ENCODE results near the gene MED26. TPM values are rescaled to one million over a fixed set of nuclear protein-coding genes. Genes with fewer than 3 reads are reported as not detected.
"Not testable (repeated sequence)": the region's sequence is repeated elsewhere in the genome, so short reads cannot be mapped to it uniquely, and the experiment has no call there.

Gene MED26
- total and polyA plus RNA-seq, 2 experiments from 2014 or later: 6.6 to 7.8 TPM

DNA sequence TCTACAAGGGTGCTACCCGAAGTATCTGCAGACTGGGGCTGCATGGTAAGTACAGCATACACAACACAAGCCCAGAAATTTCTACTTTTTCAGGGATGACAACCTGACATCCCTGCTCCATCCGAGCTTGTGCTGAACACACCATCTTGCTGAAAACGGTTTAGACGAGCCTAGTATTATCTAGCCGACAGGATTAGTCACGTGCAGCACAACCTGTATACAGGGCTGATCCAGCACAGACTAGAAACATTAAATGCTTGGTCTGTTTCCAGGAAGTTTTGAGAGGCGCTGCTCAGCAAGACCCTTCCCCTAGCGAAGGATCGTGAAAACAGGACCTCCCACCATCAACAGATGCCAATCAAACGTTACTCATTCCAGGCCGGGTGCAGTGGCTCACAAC, 27.7 kb upstream of the MED26 start:
- no peak overlapping the region for H3K27ac ChIP-seq
- H3K36me3 ChIP-seq (replicated peaks; ENCODE audit: insufficient read depth, low read depth): peaks cover 3% of the 10 kb centered on the region
- H3K9me3 ChIP-seq (ENCODE audit: low read depth): no peaks in the 10 kb centered on the region
- WGBS (ENCODE audit: low lambda C conversion rate, missing lambda C conversion rate): 92% methylated on average over 11 of the region's 11 CpGs
- no peak overlapping the region for H3K4me3 ChIP-seq
- peaks cover 10% of the 10 kb centered on the region for H3K4me1 ChIP-seq (ENCODE audit: insufficient read depth)
- no peaks in the 10 kb centered on the region for H3K27me3 ChIP-seq
- no peak for DNase-seq (ENCODE audit: low spot score)
- H2AFZ ChIP-seq: no peak overlapping the region
- peaks cover 50% of the 10 kb centered on the region for H3K79me2 ChIP-seq
- no peak overlapping the region for H3K4me2 ChIP-seq
- H3K9me2 ChIP-seq (replicated peaks; ENCODE audit: insufficient read depth): no peaks in the 10 kb centered on the region
- no peak for TF ChIP-seq EZH2 (IDR thresholded peaks at IDR 0.05; ENCODE audit: borderline replicate concordance)
- no peak for TF ChIP-seq EZH2phosphoT487 (IDR thresholded peaks at IDR 0.05; ENCODE audit: low read depth, severe bottlenecking, unreplicated experiment)
- TF ChIP-seq, protein P1, sequence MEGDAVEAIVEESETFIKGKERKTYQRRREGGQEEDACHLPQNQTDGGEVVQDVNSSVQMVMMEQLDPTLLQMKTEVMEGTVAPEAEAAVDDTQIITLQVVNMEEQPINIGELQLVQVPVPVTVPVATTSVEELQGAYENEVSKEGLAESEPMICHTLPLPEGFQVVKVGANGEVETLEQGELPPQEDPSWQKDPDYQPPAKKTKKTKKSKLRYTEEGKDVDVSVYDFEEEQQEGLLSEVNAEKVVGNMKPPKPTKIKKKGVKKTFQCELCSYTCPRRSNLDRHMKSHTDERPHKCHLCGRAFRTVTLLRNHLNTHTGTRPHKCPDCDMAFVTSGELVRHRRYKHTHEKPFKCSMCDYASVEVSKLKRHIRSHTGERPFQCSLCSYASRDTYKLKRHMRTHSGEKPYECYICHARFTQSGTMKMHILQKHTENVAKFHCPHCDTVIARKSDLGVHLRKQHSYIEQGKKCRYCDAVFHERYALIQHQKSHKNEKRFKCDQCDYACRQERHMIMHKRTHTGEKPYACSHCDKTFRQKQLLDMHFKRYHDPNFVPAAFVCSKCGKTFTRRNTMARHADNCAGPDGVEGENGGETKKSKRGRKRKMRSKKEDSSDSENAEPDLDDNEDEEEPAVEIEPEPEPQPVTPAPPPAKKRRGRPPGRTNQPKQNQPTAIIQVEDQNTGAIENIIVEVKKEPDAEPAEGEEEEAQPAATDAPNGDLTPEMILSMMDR (IDR thresholded peaks at IDR 0.05; ENCODE audit: poor library complexity): no peak
- H4K20me1 ChIP-seq (ENCODE audit: insufficient read depth, poor library complexity, severe bottlenecking): peaks cover 35% of the 10 kb centered on the region

- H3K36me3 ChIP-seq (replicated peaks; ENCODE audit: insufficient read depth, low read depth): peaks cover 3% of the 10 kb centered on the region
- no peak overlapping the region for H3K4me3 ChIP-seq
- no peak overlapping the region for H3K4me2 ChIP-seq
- peaks cover 10% of the 10 kb centered on the region for H3K4me1 ChIP-seq (ENCODE audit: insufficient read depth)
- no peak for DNase-seq (ENCODE audit: low spot score)
- H2AFZ ChIP-seq: no peak overlapping the region
- peaks cover 52% of the 10 kb centered on the region for H3K79me2 ChIP-seq
- no peaks in the 10 kb centered on the region for H3K9me2 ChIP-seq (replicated peaks; ENCODE audit: insufficient read depth)
- no peak for TF ChIP-seq EZH2 (IDR thresholded peaks at IDR 0.05; ENCODE audit: borderline replicate concordance)
- no peaks in the 10 kb centered on the region for H3K27me3 ChIP-seq
- no peak overlapping the region for H3K27ac ChIP-seq
- peaks cover 35% of the 10 kb centered on the region for H4K20me1 ChIP-seq (ENCODE audit: insufficient read depth, poor library complexity, severe bottlenecking)
- H3K9me3 ChIP-seq (ENCODE audit: low read depth): no peaks in the 10 kb centered on the region
- 96% methylated on average over 3 of the region's 3 CpGs for WGBS (ENCODE audit: low lambda C conversion rate, missing lambda C conversion rate)
Measured at GRCh38 chr19:16654627-16655026, 26.6 kb upstream of the MED26 start.

DNA sequence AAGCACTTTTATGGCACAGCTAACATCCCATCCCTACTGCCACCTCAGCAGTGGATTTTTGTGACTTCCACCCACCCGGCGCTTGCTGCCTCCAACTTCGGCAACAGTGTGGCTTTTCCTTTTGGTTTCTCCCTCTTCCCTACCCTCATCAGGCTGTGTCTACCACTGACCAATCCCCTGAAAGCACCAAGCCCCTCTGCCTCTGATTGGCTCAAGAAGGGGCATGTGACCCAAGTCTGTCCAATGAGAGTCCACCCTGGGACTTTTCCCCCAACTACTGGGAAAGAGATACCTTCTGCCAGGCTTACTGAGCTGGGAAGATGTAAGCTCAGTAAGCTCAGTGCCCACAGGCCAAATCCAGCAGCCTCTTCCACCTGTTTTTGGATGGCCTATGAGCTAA, 26.1 kb upstream of the MED26 start:
- no peak overlapping the region for H3K4me2 ChIP-seq

DNA sequence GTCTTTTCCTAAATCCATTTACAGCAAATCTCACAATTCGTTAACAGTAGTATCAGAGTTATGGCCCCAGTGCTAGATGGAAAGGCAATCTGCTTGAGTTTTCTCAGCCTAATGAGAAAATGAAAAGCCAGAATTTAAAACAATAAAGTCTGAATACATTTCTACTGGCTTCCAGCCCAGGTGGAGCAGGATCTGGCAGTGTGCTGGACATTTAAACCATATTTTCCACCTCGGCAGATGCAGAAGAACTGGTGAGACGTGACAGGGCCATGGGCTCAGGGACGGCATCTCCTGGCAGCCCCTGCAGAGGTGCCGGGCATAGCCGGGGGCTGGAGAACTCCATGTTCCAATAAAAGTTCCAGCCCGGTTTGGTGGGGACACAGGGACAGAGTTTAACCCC, 24.9 kb upstream of the MED26 start:
- no peaks in the 10 kb centered on the region for H3K4me1 ChIP-seq (ENCODE audit: insufficient read depth)
- no peaks in the 10 kb centered on the region for H3K27me3 ChIP-seq
- no peaks in the 10 kb centered on the region for H3K9me3 ChIP-seq (ENCODE audit: low read depth)
- H3K4me3 ChIP-seq: no peak overlapping the region
- no peaks in the 10 kb centered on the region for H3K9me2 ChIP-seq (replicated peaks; ENCODE audit: insufficient read depth)
- no peak overlapping the region for H2AFZ ChIP-seq
- 89% methylated on average over 7 of the region's 7 CpGs for WGBS (ENCODE audit: low lambda C conversion rate, missing lambda C conversion rate)
- H4K20me1 ChIP-seq (ENCODE audit: insufficient read depth, poor library complexity, severe bottlenecking): peaks cover 19% of the 10 kb centered on the region
- no peak overlapping the region for H3K4me2 ChIP-seq
- TF ChIP-seq EZH2 (IDR thresholded peaks at IDR 0.05; ENCODE audit: borderline replicate concordance): no peak
- TF ChIP-seq, protein P1 (IDR thresholded peaks at IDR 0.05; ENCODE audit: poor library complexity): no peak
- TF ChIP-seq EZH2phosphoT487 (IDR thresholded peaks at IDR 0.05; ENCODE audit: low read depth, severe bottlenecking, unreplicated experiment): no peak
- no peak overlapping the region for H3K27ac ChIP-seq
- peaks cover 45% of the 10 kb centered on the region for H3K79me2 ChIP-seq
- H3K36me3 ChIP-seq (replicated peaks; ENCODE audit: insufficient read depth, low read depth): peaks cover 3% of the 10 kb centered on the region
- no peak for DNase-seq (ENCODE audit: low spot score)

More for the DNA sequence above, 26.1 kb upstream of the MED26 start:
- no peak for DNase-seq (ENCODE audit: low spot score)
- Histone ChIP-seq H3K27ac (no peak overlapping the region), H4K20me1 (ENCODE audit: insufficient read depth, poor library complexity, severe bottlenecking) (peaks cover 32% of the 10 kb centered on the region), H3K9me2 (replicated peaks; ENCODE audit: insufficient read depth) (no peaks in the 10 kb centered on the region), H3K79me2 (peaks cover 48% of the 10 kb centered on the region), H2AFZ (no peak overlapping the region), H3K4me3 (no peak overlapping the region), H3K9me3 (ENCODE audit: low read depth) (no peaks in the 10 kb centered on the region), H3K27me3 (no peaks in the 10 kb centered on the region), H3K36me3 (replicated peaks; ENCODE audit: insufficient read depth, low read depth) (peaks cover 3% of the 10 kb centered on the region), H3K4me1 (ENCODE audit: insufficient read depth) (peaks cover 8% of the 10 kb centered on the region)
- TF ChIP-seq, protein P1 (IDR thresholded peaks at IDR 0.05; ENCODE audit: poor library complexity): no peak
- TF ChIP-seq EZH2phosphoT487 (IDR thresholded peaks at IDR 0.05; ENCODE audit: low read depth, severe bottlenecking, unreplicated experiment) (no peak), EZH2 (IDR thresholded peaks at IDR 0.05; ENCODE audit: borderline replicate concordance) (no peak)
- 100% methylated on average over 3 of the region's 3 CpGs for WGBS (ENCODE audit: low lambda C conversion rate, missing lambda C conversion rate)

GRCh38 chr19:16651421-16652188, 23.6 kb upstream of the MED26 start:
- not testable (repeated sequence) for H3K4me1 ChIP-seq (ENCODE audit: insufficient read depth); H3K4me3 ChIP-seq; H2AFZ ChIP-seq; H3K4me2 ChIP-seq; H3K9me3 ChIP-seq (ENCODE audit: low read depth); H3K36me3 ChIP-seq (replicated peaks; ENCODE audit: insufficient read depth, low read depth); H3K27me3 ChIP-seq; H4K20me1 ChIP-seq (ENCODE audit: insufficient read depth, poor library complexity, severe bottlenecking); H3K9me2 ChIP-seq (replicated peaks; ENCODE audit: insufficient read depth); DNase-seq (ENCODE audit: low spot score); H3K27ac ChIP-seq
- H3K79me2 ChIP-seq: peaks cover 43% of the 10 kb centered on the region
- 97% methylated on average over 8 of the region's 8 CpGs for WGBS (ENCODE audit: low lambda C conversion rate, missing lambda C conversion rate)

Data from hepatocyte (in vitro differentiated cells).